ENCODE measurements around the gene FAM117A.
"Not testable (repeated sequence)": the region's sequence is repeated elsewhere in the genome, so short reads cannot be mapped to it uniquely, and the experiment has no call there.

Gene FAM117A

DNA sequence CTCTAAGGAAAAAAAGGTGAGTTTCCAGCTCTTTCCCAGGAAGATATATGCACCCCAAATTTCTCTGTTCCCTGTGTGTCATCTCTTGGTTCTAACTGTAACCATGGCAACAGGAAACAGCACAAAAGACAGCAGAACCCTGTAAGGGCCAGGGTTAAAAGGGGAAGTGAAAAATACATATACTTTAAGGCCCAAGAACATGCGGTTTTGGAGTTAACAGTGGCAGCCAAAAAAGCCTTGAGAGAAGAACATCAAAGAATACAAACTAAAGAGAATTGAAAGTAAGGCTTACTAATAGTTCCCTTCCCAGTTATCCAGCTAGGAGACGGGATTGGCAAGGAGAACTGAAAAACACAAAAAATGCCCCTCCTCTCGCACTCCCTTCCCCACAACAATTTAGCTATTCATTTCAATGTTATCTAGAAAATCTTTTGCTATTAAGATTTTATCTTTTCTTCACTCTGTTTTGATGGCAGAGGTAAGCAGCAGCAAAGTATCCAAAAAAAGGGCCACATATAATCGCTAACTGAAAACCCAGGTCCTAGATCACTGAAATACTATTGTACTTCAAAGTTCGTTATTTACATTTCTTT, 87.6 kb downstream of the FAM117A start:
- DNase-seq, result peak; percentile 29

DNA sequence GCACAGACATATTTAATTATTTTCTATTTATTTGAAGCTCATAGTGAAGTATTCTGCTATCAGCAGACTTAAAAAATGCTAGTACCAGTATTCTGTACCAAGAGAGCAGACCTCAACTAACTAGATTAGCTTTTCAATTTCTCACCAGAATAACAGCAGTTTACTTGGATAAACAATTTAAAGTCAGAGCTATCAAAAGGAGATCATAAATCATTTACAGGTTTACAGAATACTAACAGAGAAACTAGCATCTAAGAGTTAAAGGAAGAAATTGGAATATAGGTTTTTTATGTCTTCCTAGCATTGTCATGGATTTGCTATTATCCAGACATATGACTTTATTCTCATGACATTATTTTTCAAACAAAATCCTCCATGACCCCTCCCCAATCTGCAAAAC, 89.4 kb downstream of the FAM117A start:
- no peak for DNase-seq

DNA sequence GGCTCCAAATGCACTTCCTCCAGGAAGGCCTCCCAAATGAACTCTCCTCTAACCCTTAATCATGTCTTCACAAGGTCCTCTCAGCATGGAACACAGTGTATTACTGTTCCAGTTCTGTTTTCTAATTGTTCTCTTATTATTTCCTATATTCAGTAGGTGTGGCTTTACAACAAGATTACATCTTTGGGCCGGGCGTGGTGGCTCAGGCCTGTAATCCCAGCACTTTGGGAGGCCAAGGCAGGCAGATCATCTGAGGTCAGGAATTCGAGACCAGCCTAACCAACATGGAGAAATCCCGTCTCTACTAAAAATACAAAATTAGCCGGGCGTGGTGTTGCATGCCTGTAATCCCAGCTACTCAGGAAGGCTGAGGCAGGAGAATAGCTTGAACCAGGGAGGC, 90.3 kb downstream of the FAM117A start:
- not testable (repeated sequence) for DNase-seq

DNA sequence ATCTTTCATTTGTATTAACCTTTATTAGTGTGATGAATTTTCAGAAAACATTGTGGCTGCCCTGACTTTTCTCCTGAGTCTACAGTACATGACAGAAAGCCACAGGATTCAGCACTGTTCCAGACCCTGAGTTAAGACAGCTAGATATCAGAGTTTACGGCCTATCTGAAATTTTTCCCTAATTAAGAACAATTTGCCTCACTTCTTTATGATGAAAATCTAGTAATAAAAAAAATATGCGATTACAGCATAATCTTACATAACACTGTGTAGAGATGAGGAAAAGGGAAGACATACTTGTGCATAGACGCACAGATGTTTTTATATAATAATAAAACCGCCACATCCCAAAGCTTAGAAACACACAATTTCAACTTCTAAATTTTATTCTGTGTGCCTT, 93.3 kb downstream of the FAM117A start:
- no peak for DNase-seq

DNA sequence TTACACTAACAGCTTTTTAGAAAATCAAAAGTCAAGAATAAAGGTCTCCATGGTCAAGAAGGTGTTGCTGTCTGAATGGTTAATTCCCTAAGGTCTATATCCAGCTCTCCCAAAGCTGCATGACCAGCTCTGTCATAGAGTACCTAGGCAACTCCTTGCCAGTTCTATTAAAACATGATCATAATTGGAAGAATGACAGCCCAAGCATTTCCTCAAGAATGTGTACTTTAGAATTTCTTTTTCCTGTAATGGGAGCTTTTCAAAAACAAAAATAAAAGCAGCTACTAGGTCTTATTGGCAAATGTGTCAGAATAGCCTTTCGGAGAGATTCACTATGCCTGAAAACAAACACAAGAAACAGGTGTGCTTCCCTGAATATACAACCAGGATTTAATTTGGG, 93.9 kb downstream of the FAM117A start:
- DNase-seq, result no peak

DNA sequence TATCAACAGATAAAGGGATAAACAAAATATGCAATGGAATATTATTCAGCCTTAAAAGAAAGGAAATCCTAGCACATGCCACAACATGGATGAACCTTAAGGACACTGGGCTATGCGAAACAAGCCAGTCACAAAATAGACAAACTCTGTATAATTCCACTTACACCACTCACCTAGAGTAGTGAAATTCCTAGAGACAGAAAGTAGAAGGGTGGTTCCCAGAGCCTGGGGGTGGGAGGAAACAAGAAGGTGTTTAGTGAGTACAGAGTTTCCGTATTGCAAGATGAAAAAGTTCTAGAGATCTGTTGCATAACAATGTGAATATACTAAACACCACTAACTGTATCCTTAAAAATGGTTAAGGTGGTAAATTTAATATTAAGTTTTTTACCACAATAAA, 96.1 kb downstream of the FAM117A start:
- no peak for DNase-seq

DNA sequence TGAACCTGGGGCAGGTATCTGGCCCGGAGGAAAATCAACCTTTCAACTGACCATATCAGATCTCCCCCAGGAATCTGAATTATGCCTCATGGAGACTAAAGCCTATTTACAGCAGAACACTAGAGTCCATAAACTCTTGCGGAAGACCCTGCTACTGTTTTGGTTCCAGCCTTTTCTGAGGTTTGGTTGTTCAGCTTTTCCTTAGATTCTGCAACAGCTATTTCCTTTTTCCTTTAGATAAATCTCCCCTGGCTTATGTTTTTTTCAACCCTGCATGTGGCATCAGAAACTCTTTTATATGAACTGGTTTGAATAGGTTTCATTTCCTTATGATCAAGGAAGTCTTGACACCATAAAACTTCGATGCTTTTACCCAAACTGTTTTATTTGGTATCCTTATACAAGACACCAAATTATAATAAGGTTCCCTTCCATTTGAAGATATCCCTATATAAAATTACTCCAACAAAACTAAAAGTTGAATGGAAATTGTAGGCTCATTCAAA, 99.2 kb downstream of the FAM117A start:
- DNase-seq, result no peak

Data from EL (cell line).